ENCODE data around the gene PTK7.

DNA sequence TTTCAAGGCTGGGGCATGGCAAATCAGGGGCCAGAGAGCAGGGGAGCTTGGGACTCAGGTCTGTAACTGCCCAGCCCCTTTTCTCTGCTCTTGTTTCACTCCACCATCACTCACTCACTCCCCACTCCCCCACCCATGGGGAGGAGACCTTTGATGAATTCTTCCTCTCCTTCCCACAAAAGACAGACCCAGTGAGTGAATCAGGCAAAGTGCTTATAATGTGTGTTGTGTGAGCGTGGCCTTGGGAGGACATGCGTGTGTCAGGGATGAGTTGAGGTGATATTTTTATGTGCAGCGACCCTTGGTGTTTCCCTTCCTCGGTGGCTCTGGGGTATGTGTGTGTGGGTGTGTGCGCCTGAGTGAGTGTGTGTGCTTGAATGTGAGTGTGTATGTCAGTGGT, 104.9 kb downstream of the PTK7 start:
- TF ChIP-seq, protein P1, sequence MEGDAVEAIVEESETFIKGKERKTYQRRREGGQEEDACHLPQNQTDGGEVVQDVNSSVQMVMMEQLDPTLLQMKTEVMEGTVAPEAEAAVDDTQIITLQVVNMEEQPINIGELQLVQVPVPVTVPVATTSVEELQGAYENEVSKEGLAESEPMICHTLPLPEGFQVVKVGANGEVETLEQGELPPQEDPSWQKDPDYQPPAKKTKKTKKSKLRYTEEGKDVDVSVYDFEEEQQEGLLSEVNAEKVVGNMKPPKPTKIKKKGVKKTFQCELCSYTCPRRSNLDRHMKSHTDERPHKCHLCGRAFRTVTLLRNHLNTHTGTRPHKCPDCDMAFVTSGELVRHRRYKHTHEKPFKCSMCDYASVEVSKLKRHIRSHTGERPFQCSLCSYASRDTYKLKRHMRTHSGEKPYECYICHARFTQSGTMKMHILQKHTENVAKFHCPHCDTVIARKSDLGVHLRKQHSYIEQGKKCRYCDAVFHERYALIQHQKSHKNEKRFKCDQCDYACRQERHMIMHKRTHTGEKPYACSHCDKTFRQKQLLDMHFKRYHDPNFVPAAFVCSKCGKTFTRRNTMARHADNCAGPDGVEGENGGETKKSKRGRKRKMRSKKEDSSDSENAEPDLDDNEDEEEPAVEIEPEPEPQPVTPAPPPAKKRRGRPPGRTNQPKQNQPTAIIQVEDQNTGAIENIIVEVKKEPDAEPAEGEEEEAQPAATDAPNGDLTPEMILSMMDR (IDR thresholded peaks at IDR 0.05), result no peak
- TF ChIP-seq POLR2A (IDR thresholded peaks at IDR 0.05), result no peak

Measured in Peyer's patch (tissue), 4 donors.